ENCODE data around the gene TSPAN32. TPM values are rescaled to one million over a fixed set of nuclear protein-coding genes. Genes with fewer than 3 reads are reported as not detected.
A peak's percentile ranks its signal among the peaks of the same experiment; 100 is the strongest.

TSPAN32 gene
- 1 to 10 TPM; 2.0 to 5.6 (median 2.5) TPM for polyA plus RNA-seq (ENCODE audit: insufficient read length in 10 of 10)
- long read RNA-seq, donor 1 = 0 reads
- long read RNA-seq, donor 2 = 0 reads
- long read RNA-seq, donor 3 = 0 reads
- long read RNA-seq, donor 4 = 0 reads
- long read RNA-seq, donor 5 = 0 reads
- long read RNA-seq, donor 6 = 0 reads
- long read RNA-seq, donor 7 = 0 reads
- long read RNA-seq, donor 8 = 0 reads
- long read RNA-seq, donor 9 = 0 reads

GRCh38 chr11:2301631-2302305 lies at the start of gene TSPAN32, which contains the start of gene C11orf21:
Gene TSPAN32 (plus strand): TSS chr11:2302013. CDS start chr11:2302150, 137 bp downstream.
Gene C11orf21 (minus strand): TSS chr11:2301918. CDS start chr11:2301808, 110 bp downstream.
- DNase-seq = peak in 1 of 3 donors; percentile 66

GRCh38 chr11:2252018-2252417 lies 49.8 kb upstream of the TSPAN32 start:
- DNase-seq = no peak

- DNase-seq = no peak
These were observed 45.4 kb upstream of the TSPAN32 start for GRCh38 chr11:2256293-2256913.

- no peak for DNase-seq
These were observed 44.7 kb upstream of the TSPAN32 start for GRCh38 chr11:2256951-2257700.

- DNase-seq = no peak
These were observed 43.0 kb upstream of the TSPAN32 start for GRCh38 chr11:2258501-2259465.

- no peak for DNase-seq
These were observed 42.4 kb upstream of the TSPAN32 start for GRCh38 chr11:2259466-2259830.

GRCh38 chr11:2259897-2260451 lies 41.8 kb upstream of the TSPAN32 start:
- no peak for DNase-seq

- DNase-seq = no peak
These were observed 41.1 kb upstream of the TSPAN32 start for GRCh38 chr11:2260491-2261364.

GRCh38 chr11:2261436-2262230 lies 40.2 kb upstream of the TSPAN32 start:
- DNase-seq = no peak

- no peak for DNase-seq
These were observed 39.3 kb upstream of the TSPAN32 start for GRCh38 chr11:2262301-2263070.

- no peak for DNase-seq
These were observed 38.7 kb upstream of the TSPAN32 start for GRCh38 chr11:2263071-2263565.

GRCh38 chr11:2263724-2264360 lies 38.0 kb upstream of the TSPAN32 start:
- no peak for DNase-seq

- no peak for DNase-seq
These were observed 37.3 kb upstream of the TSPAN32 start for GRCh38 chr11:2264366-2265053.

GRCh38 chr11:2265396-2265795 lies 36.4 kb upstream of the TSPAN32 start:
- DNase-seq = no peak

- DNase-seq = no peak
These were observed 35.8 kb upstream of the TSPAN32 start for GRCh38 chr11:2265854-2266585.
